Kidney (tissue), 14 donors: ENCODE measurements around the gene DDX52. TPM values are rescaled to one million over a fixed set of nuclear protein-coding genes. Genes with fewer than 3 reads are reported as not detected.

ENCODE experiments used
- DNase-seq, 5 donors: peaks; one replicate each; pipeline ENCODE4 v3.0.0-alpha.2; 2013 to 2020
- FAIRE-seq: peaks from 2 replicates; lab custom pipeline; 2012; peaks lifted over from hg19 to GRCh38; lab: Jason Lieb, UNC
- H3K27ac ChIP-seq, 2 donors: one replicate each; pipeline ENCODE4 v1.7.0; 2013; ENCODE audit warnings: low read depth in 2 of 2, low read length in 2 of 2, inconsistent platforms in 1 of 2
- H3K27me3 ChIP-seq: one replicate; pipeline ENCODE4 v1.7.1; 2013; ENCODE audit warnings: low read length, inconsistent platforms; ENCODE audit not compliant: control insufficient read depth, insufficient read depth
- H3K36me3 ChIP-seq, 3 donors: one replicate each; pipeline versions ENCODE4 v1.7.0 to v1.7.1; 2013; ENCODE audit warnings: low read length in 3 of 3, control low read depth in 1 of 3, inconsistent platforms in 1 of 3; ENCODE audit not compliant: insufficient read depth in 3 of 3, control insufficient read depth in 2 of 3
- H3K4me1 ChIP-seq, 3 donors: one replicate each; pipeline versions ENCODE4 v1.7.0 to v1.7.1; 2013; ENCODE audit warnings: low read length in 3 of 3, inconsistent platforms in 1 of 3, low read depth in 1 of 3; ENCODE audit not compliant: control insufficient read depth in 2 of 3, insufficient read depth in 2 of 3
- H3K4me3 ChIP-seq, 3 donors: one replicate each; pipeline versions ENCODE4 v1.7.0 to v1.8.1; 2013; ENCODE audit warnings: low read length in 3 of 3, control low read depth in 1 of 3, inconsistent platforms in 1 of 3
- H3K9ac ChIP-seq, 3 donors: one replicate each; pipeline versions ENCODE4 v1.7.0 to v1.7.1; 2013; ENCODE audit warnings: low read length in 3 of 3, control low read depth in 1 of 3, inconsistent platforms in 1 of 3
- H3K9me3 ChIP-seq, 3 donors: one replicate each; pipeline versions ENCODE4 v1.7.0 to v1.7.1; 2013; ENCODE audit warnings: low read length in 3 of 3, control low read depth in 1 of 3, inconsistent platforms in 1 of 3; ENCODE audit not compliant: control insufficient read depth in 2 of 3, insufficient read depth in 1 of 3
- CTCF ChIP-seq: IDR thresholded peaks from 3 replicates; pipeline ENCODE4 v1.5.1; 2012; ENCODE audit warnings: mild to moderate bottlenecking, moderate library complexity, borderline replicate concordance; ENCODE audit not compliant: insufficient read depth; ENCODE audit errors: extremely low read depth
- intact Hi-C: fragments of 100-400 bp; cut with DNase I; formaldehyde crosslinking; loops from one replicate; pipeline ENCODE4 v1.11.1; 2022
- polyA plus RNA-seq: library from polyadenylated mRNA; stranded (reverse); fragments of 350-450 nt; fragmentation: Illumina TruSeq; extraction: RNeasy Lipid Tissue Mini Kit (QIAGEN cat#74804); gene quantifications from one replicate; pipeline ENCODE4 v1.2.3, GENCODE V29; 2014; ENCODE audit warnings: low read depth, low replicate concordance; ENCODE audit not compliant: insufficient read depth
- total RNA-seq: library from RNA; stranded (reverse); fragmentation: NEBNext Ultra II Directional; extraction: Animal tissue kit (Norgen Biotek cat#: 25700); gene quantifications from one replicate; pipeline ENCODE4 v1.2.1, GENCODE V29; 2021
- donor health status: control.
- donor health status: control.
- donor health status: control.
- donor health status: control.
- donor health status: control.
- donor health status: DM: yes; HTN: yes; CAD: no.
- donor health status: Normal renal cell carcinoma (clear cell type).

DDX52 gene
- total and polyA plus RNA-seq, 2 donors from 2014 or later = 14.0 to 26.9 TPM

- Histone ChIP-seq H3K9ac (no peak overlapping the region), H3K4me3 (no peak overlapping the region), H3K9me3 (no peaks in the 10 kb centered on the region), H3K4me1 (peaks cover 0 to 6% (median 0%) of the 10 kb centered on the region in 3 donors), H3K36me3 (peaks cover 0 to 23% (median 18%) of the 10 kb centered on the region in 3 donors), H3K27me3 (no peaks in the 10 kb centered on the region), H3K27ac (no peak overlapping the region)
- no peak for FAIRE-seq
- no peak for DNase-seq
- intact Hi-C loops = no loop called here
- no peak for TF ChIP-seq CTCF
These were observed 45.1 kb downstream of the DDX52 start for GRCh38 chr17:37598145-37598544.

- FAIRE-seq (no peak), DNase-seq (no peak)
- Histone ChIP-seq H3K9ac (no peak overlapping the region), H3K27ac (no peak overlapping the region), H3K36me3 (peaks cover 0 to 16% (median 10%) of the 10 kb centered on the region in 3 donors), H3K4me3 (no peak overlapping the region), H3K27me3 (no peaks in the 10 kb centered on the region), H3K9me3 (no peaks in the 10 kb centered on the region), H3K4me1 (peaks cover 0 to 2% (median 0%) of the 10 kb centered on the region in 3 donors)
- TF ChIP-seq CTCF = no peak
- intact Hi-C loops = no loop called here
These were observed 51.0 kb downstream of the DDX52 start for GRCh38 chr17:37592291-37592690.

DNA sequence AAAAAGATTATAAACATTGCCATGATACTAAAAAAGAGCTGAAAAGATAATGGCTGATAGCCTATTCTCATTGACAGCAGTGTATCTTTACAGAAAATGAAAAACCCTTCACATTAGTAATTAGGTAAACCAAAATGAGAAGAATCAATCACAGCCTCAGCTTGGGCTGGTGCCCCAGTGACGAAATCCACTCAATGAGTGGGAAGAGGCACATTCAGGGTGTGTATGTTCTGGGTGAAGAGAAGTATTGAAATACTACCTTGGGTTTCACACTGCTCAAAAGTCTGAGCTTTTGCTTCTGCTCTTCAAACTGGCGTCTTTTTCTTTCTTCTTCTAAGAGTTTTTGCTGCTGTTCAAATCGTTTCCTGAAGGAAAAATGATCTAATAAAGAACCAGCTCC is 58.2 kb downstream of the DDX52 start:
- no peak overlapping the region for H3K9ac ChIP-seq
- peaks cover 0 to 34% (median 13%) of the 10 kb centered on the region in 3 donors for H3K36me3 ChIP-seq
- DNase-seq = no peak
- intact Hi-C loops = no loop called here
- H3K4me3 ChIP-seq = no peak overlapping the region
- no peak for TF ChIP-seq CTCF
- H3K9me3 ChIP-seq = no peaks in the 10 kb centered on the region
- H3K4me1 ChIP-seq = no peaks in the 10 kb centered on the region
- H3K27ac ChIP-seq = no peak overlapping the region
- no peak for FAIRE-seq
- no peaks in the 10 kb centered on the region for H3K27me3 ChIP-seq

GRCh38 chr17:37576281-37576680 is 67.0 kb downstream of the DDX52 start:
- H3K9ac ChIP-seq = no peak overlapping the region
- intact Hi-C loops = no loop called here
- no peak for FAIRE-seq
- H3K27me3 ChIP-seq = no peaks in the 10 kb centered on the region
- peaks cover 5 to 32% (median 14%) of the 10 kb centered on the region in 3 donors for H3K36me3 ChIP-seq
- TF ChIP-seq CTCF = no peak
- DNase-seq = no peak
- no peak overlapping the region for H3K27ac ChIP-seq
- no peaks in the 10 kb centered on the region for H3K9me3 ChIP-seq
- no peaks in the 10 kb centered on the region for H3K4me1 ChIP-seq
- no peak overlapping the region for H3K4me3 ChIP-seq
